Measurements from ENCODE around the gene ITIH1.

ITIH1 gene

GRCh38 chr3:52792961-52793695 is 15.7 kb downstream of the ITIH1 start:
- Histone ChIP-seq H3K4me3 (ENCODE audit: severe bottlenecking) (no peak overlapping the region), H3K27ac (ENCODE audit: poor library complexity, severe bottlenecking) (no peak overlapping the region), H3K36me3 (ENCODE audit: low read depth) (no peaks in the 10 kb centered on the region), H3K4me1 (ENCODE audit: insufficient read depth, poor library complexity, severe bottlenecking) (no peaks in the 10 kb centered on the region), H3K9me3 (ENCODE audit: severe bottlenecking) (no peaks in the 10 kb centered on the region), H3K27me3 (ENCODE audit: insufficient read depth, poor library complexity, severe bottlenecking) (no peaks in the 10 kb centered on the region)
- ATAC-seq (ENCODE audit: low read depth) (no peak), DNase-seq (ENCODE audit: low spot score) (no peak)
- no peak for TF ChIP-seq CTCF (IDR thresholded peaks at IDR 0.05; ENCODE audit: poor library complexity, severe bottlenecking)

GRCh38 chr3:52793702-52794611 is 16.6 kb downstream of the ITIH1 start:
- no peak for TF ChIP-seq CTCF (IDR thresholded peaks at IDR 0.05; ENCODE audit: poor library complexity, severe bottlenecking)
- Histone ChIP-seq H3K9me3 (ENCODE audit: severe bottlenecking) (no peaks in the 10 kb centered on the region), H3K27me3 (ENCODE audit: insufficient read depth, poor library complexity, severe bottlenecking) (no peaks in the 10 kb centered on the region), H3K36me3 (ENCODE audit: low read depth) (no peaks in the 10 kb centered on the region), H3K27ac (ENCODE audit: poor library complexity, severe bottlenecking) (no peak overlapping the region), H3K4me1 (ENCODE audit: insufficient read depth, poor library complexity, severe bottlenecking) (no peaks in the 10 kb centered on the region), H3K4me3 (ENCODE audit: severe bottlenecking) (no peak overlapping the region)
- DNase-seq (ENCODE audit: low spot score), result no peak
- no peak for ATAC-seq (ENCODE audit: low read depth)

GRCh38 chr3:52794612-52795099 is 17.3 kb downstream of the ITIH1 start, which contains the start of gene ITIH3:
Gene ITIH3 (plus strand): TSS chr3:52794796. CDS start chr3:52794804, 8 bp downstream.
- H3K4me1 ChIP-seq (ENCODE audit: insufficient read depth, poor library complexity, severe bottlenecking), result no peaks in the 10 kb centered on the region
- ATAC-seq (ENCODE audit: low read depth) (no peak), DNase-seq (ENCODE audit: low spot score) (no peak)
- no peak within 1 kb of the TSS for H3K4me3 ChIP-seq (ENCODE audit: severe bottlenecking)
- no peak within 1 kb of the TSS for H3K27ac ChIP-seq (ENCODE audit: poor library complexity, severe bottlenecking)
- no peaks in the 10 kb centered on the region for H3K27me3 ChIP-seq (ENCODE audit: insufficient read depth, poor library complexity, severe bottlenecking)
- H3K36me3 ChIP-seq (ENCODE audit: low read depth), result no peaks in the 10 kb centered on the region
- no peaks in the 10 kb centered on the region for H3K9me3 ChIP-seq (ENCODE audit: severe bottlenecking)
- no peak for TF ChIP-seq CTCF (IDR thresholded peaks at IDR 0.05; ENCODE audit: poor library complexity, severe bottlenecking)

DNA sequence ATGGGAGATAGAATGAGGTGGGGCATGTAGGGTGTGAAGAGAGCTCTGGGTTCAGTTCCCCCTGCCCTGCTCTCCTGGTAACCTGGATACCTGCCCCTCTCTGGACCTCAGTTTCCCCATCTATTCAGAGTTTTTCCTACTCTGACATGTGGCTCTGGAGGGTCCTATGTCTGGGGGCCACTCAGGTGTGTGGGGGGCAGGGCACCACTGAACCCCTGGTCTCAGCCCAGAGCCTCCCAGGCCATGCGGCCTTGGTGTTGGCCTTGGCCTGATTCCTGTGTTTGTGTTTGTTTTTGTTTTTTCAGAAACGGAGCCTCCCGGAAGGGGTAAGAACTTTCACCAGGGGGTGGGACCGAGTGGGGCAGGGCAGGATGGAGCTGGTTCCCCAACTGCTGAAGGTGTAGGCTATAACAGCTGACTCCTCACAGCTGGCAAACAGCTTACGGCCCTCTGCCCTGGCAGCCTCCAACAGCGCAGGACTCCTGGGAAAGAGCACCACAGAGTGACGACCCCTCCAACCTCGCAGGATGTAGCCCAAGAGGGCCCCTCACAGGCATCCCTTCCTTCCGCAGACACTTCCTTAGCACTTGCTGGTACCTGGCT is 18.0 kb downstream of the ITIH1 start:
- Histone ChIP-seq H3K9me3 (ENCODE audit: severe bottlenecking) (no peaks in the 10 kb centered on the region), H3K4me1 (ENCODE audit: insufficient read depth, poor library complexity, severe bottlenecking) (no peaks in the 10 kb centered on the region), H3K27ac (ENCODE audit: poor library complexity, severe bottlenecking) (no peak overlapping the region), H3K27me3 (ENCODE audit: insufficient read depth, poor library complexity, severe bottlenecking) (no peaks in the 10 kb centered on the region), H3K36me3 (ENCODE audit: low read depth) (no peaks in the 10 kb centered on the region), H3K4me3 (ENCODE audit: severe bottlenecking) (no peak overlapping the region)
- ATAC-seq (ENCODE audit: low read depth) (no peak), DNase-seq (ENCODE audit: low spot score) (no peak)
- no peak for TF ChIP-seq CTCF (IDR thresholded peaks at IDR 0.05; ENCODE audit: poor library complexity, severe bottlenecking)
